Stimulated activated CD8-positive, alpha-beta memory T cell treated with anti-CD3 and anti-CD28 coated beads, Interleukin-2, amount 100 ng/mL, for 48 hours (primary cell): Measurements from ENCODE around the gene NISCH.

Experiments
- DNase-seq, 2 donors: peaks; one replicate each; pipeline ENCODE4 v3.0.0-alpha.2; 2020; ENCODE audit warnings: low read depth in 2 of 2

Gene NISCH

DNA sequence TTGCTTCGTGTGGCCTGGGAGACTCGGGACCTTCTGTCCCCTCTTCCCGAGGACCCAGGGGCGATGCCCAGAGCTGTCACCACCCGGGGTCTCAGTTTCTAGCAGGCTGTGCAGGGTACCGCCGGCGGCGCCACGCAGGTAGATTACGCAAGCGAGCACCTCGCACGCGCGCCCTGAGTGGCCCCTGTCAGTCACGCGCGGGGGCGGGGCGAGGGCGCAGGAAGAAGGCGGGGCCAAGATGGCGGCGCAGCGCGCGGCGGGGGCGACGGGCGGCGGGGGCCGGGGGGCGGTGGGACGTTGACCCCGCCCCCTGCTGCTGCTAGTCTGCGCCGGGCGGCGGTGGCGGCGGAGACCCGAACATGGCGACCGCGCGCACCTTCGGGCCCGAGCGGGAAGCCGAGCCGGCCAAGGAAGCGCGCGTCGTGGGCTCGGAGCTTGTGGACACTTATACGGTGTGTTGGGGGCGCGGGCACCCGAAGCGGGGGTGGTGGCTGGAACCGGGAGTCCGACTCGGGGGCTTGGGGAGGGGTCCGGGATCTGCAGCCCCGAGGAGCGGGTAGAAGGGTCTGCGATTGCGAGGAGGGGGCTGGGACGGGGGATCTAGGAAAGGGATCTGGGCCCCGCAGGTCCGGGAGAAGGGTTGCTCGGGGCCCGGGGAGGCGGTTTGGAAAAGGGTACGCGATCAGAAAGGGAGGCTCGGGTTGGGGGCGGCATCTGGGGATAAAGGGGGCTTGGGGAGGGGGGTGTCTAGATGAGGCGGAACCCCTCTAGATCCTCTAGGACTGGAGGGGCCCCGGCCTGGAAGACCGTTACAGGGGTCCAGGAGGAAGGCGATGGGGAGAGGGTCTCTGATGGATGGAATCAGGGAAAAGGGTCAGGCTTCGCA, at the start of gene NISCH:
Gene NISCH, plus strand, starts transcription at position 322 of the 886 bp plus-strand sequence. Its CDS starts 38 bp downstream, at position 360.
- DNase-seq = peak; percentile 95 to 97

DNA sequence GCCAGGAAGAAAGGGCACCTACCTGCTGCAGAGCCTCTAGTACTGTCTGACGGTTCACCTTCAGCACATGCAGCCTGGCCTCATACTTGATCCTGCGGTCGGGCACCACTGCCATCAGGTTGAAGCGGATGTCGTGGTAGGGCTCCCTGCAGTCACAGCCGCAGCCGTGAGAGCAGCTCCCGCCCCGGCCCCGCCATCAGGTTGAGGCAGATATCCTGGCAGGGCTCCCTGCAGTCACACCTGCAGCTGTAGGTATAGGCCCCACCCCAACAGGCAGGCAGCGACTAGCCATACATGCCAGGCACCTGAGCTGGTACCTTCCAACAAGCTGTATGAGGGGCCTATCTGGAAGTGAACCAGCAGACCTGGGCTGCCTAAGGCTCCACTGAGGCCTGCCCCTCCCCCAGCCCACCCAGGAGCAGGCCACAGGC, 49.2 kb upstream of the NISCH start:
- no peak for DNase-seq

DNA sequence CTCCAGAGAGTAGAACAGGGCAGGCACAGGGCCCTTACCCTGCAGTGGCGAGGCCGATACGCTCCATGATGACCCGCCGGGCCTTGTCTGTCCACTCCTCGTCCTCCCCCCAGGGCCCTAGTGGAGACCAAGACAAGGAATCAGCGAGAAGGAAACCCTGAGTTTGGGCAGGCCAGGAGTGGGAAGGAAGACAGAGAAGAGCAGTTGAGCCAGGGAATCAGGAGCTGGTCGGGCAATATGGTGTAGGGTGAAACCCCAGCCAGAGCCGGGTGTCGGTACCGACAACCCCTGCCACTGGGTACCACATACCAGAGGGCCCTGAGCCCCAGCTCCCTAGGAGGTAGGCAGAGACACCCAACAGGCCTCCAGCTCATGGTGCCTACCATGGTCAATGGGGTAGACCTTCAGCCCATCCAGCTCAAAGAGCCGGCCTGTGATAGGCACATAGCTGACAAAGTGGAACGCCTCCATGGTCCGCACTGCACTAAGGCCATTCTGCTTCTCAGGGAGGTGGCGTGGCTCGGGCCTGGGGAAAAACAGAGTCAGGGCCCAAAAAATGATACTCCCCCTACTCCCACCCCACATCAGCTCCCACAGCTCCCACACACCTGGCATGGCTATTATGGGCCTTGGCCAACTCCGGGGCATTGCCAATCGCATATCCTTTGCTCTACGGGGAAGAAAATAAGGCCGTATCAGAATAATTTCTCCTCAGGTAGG, 48.5 kb upstream of the NISCH start:
- DNase-seq = no peak

DNA sequence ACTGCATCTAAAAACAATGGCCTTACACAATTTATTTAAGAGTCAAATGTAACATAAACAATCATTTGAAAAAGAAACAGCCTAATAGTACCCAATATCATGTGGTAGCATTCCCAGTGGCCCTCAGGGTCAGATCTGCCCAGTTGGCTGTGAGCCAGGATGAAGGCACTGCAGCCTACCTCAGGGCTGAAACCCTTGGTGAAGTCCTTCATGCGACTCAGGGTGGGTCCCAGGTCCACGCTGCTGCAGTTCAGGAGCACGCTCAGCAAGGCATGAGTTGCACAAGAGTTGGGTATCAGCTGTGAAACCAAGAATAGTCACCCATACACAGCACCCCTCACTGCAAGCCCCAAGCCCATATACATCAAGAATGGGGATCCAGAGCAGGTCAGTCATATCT, 47.6 kb upstream of the NISCH start:
- DNase-seq = no peak

DNA sequence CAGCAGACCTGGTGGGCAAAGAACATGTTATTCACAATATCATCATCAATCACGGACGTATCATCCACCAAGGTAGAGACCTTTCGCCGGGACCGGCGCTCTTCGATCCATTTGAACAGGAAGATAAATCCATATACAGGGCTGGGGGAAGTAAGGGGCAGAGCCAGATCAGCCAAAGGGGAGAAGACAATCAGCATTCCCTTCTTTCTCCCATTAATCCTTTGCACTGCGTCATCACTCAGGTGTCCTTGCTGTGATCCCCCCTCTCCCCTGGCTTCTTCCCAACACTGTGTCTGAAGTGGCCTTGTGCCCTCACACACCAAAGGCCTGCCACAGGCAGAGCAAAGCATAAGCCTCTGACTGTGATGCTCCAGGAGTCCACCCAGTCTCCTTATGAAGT, 46.9 kb upstream of the NISCH start:
- DNase-seq = no peak

DNA sequence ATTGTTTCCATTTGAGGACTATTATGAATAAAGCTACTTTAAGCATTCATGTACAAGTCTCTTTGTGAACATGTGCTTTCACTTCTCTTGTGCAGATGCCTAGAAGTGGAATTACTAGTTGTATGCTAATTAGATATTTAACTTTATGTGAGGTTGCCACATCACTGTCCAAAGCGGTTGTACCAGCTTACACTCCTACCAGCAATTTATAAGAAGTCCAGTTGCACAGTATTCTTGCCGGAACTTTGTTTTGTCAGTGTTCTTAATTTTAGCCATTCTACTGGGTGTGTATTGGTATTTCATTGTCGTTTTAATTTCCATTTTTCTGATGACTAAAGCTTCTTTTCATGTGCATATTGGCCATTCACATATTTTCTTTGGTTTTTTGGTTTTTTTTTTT, 39.6 kb upstream of the NISCH start:
- DNase-seq = no peak

DNA sequence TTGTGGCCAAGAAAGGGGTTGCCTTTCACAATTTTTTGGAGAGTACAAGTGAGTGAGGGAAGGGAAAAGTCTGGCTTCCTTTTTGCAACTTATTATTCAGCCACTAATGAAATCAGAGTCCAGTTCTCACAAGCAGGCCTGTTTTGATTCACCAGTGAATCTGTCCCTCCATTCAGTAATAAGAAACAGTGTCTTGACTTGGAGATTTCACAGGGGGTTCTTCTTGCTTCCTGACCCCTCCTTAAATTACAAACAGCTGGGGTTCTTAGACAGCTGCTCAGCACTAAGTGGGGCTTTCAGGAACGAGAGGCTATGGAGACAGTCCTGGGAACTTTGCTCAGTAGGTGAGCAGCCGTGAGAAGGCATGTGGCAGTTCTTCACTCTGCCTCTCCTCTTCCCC, 35.0 kb upstream of the NISCH start:
- no peak for DNase-seq

DNA sequence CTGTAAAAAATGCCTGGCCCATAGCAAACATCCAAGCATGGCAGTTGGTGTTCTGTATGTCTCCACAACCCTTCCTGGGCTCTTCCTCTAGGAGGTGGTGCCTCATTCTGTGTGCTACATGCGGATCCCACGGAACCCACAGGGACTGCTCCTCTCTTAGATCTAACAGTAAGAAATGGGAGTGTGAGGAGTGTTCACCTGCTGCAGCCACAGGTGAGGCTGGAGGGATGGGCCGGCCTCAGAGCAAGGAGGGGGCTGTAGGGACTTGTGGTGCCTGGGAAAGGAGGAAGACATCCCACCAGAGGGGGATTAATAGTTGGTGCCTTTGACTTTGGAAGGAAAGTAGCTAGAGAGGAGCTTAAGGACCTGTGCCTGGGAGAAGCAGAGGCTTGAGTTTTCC, 32.7 kb upstream of the NISCH start:
- no peak for DNase-seq

DNA sequence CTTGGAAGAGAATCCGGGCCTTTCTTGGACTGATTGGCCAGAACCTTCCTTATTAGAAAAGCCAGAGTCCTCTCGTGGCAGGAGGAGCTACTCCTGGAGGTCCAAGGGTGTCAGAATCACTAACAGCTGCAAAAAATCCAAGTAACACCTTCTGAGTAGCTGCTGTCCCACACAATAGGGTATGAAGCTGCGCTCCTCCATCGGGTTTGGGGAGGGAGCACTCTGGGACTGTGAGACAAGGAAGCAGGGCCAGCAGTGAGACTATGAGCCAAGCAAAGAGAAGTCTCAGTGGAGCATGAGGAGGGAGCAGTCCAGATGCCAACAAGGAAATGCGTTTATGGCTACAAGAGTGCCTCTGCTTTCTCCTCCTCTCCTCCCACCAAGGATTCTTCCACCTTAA, 32.2 kb upstream of the NISCH start:
- DNase-seq = no peak

DNA sequence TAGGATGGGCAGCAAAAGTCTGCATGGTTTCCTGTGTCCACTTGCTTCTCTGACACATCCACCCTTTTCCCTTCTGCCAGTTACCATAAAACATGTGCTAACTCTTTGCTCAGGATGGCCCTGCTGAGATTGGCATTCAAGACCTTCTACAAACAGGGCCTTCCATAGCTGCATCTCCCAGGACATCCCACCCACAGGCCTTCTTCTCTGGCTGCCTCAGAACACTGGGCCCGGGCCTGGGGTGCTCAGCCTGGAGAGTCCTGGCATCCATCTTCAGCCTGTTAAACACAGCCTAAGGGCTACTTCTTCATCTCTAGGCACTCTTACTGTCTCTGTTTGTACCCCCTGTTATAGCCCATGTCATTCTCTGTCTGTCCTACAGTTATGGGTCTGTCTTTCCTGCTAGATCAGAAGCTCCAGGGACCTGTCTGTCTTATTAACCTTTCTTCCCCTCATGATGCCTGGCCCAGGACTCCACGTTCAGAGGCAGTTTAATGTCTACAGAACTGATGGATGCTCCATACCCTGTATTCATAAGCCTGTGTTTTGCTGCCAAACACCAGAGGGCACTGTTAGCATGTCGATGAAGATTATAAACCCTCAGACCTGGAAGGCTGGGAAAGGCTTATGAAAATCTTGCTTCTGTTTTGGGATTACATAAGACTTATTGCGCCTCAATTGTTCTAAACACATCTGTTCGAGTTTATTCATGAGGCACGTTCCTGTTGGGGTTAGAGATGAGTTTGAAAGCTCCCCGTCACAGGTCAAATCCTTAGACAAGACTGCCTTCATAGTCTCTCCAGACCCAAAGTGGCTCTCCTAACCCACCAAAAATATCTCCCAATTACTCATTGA, 27.0 kb upstream of the NISCH start:
- no peak for DNase-seq

DNA sequence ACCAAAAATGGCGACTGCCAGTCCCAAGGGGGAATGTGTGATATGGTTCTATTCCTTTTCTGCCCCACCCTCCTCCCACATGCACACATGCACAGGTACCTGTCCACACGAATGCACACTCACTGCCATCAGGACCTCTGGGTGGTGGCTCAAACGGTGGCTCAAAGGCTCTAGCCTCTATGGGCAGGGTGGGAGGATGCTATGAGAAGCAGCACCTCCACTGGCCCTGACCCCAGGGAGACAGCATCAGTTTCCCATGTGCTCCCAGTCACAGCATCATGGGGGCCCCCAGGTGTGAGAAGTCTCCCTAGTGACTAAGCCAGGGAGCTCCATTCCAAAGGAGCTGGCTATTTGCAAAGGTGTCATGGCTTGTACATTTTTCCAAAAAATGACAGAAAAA, 26.4 kb upstream of the NISCH start:
- DNase-seq = no peak

DNA sequence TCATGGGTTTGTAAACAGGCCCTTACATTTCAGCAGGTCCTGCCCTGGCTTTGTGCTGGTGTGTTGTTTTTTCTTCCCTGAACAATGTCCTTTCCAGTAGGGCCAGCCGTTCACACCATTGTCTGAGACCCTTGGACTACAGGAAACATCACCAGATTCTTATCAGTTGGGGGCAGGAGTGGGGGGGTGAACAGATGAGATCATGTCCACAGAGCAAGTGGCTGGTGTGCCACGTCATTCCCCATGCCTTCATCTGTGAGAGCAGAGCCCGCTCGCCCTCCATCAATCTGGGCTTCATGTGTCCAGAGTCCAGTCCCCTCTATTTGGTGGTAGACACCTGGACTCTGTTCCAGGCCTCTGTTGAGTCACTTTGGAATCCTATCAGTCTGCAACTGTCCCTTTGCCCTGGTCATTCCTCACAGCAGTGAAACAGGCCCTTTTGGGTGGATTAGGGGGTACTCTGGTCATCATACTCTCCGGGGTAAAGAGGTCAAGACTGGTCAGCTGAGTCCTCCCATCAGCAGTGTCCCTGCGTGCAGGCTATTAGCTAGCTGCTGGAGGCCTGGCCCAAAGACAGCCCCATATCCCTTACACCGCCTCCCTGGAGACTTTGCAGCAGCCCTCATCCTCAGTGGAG, 25.5 kb upstream of the NISCH start:
- DNase-seq = no peak

DNA sequence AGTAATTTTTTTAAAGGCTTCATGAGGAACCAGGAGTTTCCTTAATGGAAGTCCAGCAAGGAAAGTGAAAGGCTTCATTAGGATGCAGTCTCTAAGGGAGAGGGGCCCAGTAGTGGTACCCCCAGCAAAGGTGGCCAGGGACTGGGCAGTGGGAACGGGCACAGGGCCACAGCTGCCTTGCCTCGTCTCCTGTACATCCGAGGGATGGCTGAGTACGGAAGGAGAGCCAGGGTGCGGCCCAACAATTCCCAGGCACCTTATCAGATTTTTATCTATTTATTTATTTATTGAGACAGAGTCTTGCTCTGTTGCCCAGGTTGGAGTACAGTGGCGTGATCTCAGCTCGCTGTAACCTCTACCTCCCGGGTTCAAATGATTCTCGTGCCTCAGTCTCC, 25.0 kb upstream of the NISCH start:
- DNase-seq = no peak

DNA sequence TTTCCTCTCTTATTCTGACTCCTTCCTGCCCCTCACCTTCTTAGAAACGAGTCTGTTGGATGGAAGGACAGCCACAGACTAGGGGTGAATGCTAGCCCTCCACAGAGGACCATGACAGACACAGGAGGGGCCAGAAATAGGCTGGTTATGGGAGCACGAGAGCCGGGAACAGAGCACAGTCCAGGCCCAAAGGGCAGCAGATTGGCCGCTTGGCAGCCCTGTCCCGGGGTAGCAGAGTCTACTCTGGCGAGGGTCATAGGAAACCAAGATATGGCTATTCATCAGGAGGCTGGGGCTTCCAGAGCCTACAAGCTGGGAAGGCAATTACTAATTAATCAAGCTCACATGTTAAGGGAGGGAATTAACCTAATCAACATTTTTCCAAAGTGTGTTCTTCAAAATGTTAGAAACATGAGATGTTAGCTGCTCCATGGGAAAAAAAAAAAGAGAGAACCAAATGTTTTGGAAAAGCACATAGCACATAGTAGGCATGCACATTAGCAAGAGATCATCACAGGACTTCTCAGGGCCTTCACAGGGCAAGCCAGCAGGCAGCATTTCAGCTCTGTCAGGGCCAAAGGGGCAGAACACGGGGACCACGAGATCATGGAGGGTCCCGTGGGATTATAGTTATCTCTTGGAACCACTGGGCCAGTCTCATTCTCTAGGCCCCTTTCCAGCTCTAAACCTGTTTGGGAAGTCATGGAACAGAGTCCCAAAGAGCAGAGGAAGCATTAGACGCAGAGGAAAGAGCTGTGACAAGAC, 23.8 kb upstream of the NISCH start:
- no peak for DNase-seq

DNA sequence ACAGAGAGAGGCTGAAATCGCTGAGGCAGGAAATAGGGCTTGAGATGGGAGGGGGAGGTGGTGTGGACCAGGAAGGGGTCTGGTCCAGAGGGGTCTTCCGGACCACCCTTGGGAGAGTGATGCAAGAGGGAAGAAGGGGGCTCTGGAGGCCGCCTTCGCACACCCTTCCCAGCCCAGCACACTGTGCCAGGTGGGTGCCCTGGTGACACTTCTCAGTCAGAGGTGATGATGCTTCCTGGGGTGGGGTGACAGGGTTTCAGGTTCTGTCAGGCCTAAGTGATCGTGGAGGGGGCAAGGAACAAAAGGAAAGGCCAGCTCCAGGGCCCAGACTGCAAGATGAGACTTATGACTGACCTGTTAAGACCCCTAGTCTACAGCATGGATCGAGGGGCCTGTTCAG, 23.2 kb upstream of the NISCH start:
- DNase-seq = no peak

DNA sequence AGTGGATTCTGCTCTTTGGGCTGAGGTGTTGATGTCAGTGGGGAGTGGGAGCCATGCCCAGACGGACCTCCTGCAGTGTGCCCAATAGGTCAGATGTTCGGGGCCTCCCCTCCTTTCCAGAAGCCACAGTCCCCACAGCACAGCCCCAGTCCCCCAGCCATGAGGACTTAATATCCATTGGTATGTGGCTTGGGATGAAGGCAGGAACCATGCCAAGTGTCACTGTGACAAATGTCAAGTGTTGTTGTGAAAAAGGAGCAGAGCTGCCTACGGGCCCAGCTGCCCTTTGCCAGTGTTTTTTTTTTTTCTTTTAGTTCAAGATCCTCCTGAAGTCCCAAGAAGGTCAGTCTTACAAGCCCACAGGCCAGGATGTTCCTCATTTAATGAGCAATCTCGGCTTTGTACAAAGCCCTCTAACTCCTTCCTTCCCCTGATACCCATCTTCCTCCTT, 22.7 kb upstream of the NISCH start:
- DNase-seq = no peak

DNA sequence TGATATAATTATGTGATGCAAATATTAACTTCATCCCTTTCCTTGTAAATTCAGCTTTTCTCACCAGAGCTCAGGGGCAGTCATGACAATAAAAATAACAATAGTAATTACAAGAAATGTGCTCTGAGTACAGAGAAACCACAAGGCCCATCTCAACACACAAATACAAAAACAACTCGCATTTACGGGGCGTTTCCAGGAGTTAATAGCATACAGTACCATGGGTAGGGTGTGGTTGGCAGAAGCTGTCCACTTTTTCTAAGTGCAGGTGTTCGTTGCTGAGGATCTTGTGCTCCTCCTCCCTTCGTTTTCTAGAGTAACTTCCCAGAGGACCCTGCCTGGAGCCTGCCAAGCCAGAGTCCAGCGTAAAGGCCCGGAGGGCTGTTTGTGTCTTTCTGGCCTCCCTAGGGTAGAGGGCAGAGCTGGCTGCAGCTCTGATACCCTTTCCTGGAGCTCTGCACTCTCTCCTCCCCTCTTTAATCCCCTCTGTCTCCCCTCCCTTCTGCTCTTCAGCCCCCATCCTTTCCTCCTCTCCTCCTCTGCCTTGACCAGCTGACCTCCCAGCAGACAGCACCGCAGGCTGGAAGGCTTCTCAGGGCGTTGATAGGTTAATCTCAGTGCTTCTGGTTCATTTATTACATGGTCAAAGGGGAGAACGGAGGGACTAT, 21.9 kb upstream of the NISCH start:
- DNase-seq = no peak

DNA sequence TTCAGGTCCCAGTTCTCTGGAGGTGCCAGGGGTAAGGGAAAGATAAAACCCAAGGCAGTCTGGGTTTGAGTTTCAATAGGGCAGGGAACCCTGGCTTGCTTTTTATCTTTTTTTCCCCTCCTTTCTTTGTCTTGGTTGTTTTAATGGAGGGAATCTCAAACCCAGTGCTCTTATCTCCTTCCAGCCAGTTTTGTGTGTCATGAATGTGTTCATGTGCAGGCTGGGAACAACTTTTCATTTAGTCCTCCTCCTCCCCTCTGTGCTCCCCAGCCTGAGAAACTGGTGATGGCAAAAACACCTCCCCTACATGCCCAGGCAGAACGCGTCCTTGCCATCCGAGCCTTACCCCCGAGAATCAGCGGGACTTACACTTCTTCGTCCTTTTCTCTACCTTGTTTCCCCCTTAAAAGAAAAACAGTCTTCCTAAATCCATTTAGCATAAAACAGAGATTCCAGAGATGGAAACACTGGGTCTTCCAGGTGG, 21.4 kb upstream of the NISCH start:
- no peak for DNase-seq

DNA sequence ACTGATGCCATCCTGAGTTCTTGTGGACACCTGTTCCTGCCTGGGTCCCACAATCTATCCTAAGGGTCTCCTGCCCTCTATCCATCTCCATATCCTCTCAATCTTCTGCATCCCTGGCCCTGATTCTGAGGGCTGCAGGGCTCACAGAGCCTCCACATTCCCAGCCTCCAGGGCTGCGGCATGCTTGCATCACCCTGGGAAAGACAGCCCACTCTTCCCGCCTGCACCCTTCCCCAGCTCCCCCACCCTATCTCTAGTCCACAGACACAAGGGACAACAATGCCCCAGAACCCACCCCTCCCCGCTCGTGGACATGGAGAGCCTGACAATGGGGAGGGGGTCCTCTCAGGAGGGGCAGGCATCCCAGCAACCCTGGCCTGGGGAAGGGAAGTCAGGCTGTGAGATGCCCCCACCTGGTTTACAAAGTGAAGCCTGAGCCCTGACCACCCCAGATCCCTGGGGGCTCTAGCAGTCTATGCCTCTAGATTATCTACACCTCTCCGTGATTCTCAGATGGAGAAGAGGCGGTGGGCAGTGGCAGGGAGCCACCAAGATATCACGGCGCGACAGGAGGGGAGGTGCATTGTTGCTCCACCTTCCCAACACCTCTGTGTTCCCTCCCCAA, 20.8 kb upstream of the NISCH start:
- no peak for DNase-seq
